AG04449 (cell line): ENCODE results near the gene CHEK2.

Experiments used
- CTCF ChIA-PET: fragments of 350-600 bp; formaldehyde crosslinking; extraction: SDS; loops from one replicate; lab custom pipeline; 2021; ENCODE audit warnings: antibody characterized with exemption; lab: Yijun Ruan, JAX
- POLR2A ChIA-PET: fragments of 400-600, 350-600 bp; formaldehyde crosslinking; extraction: SDS; loops from one replicate; lab custom pipeline; 2020; ENCODE audit warnings: antibody characterized with exemption, inconsistent platforms; lab: Yijun Ruan, JAX
- DNase-seq: peaks from one replicate; pipeline ENCODE4 v3.0.0-alpha.2; 2010; ENCODE audit warnings: low read depth, low spot score
- H3K4me3 ChIP-seq: 2 replicates; pipeline ENCODE4 v1.5.1; 2011; ENCODE audit warnings: low read depth, mild to moderate bottlenecking, control low read depth, low read length
- TF ChIP-seq, protein P1 (sequence below): IDR thresholded peaks from one replicate; pipeline ENCODE4 v1.5.1; 2011; ENCODE audit warnings: mild to moderate bottlenecking, moderate library complexity, low read length, control low read depth, inconsistent platforms; ENCODE audit not compliant: insufficient read depth; ENCODE audit errors: missing control alignments

The CHEK2 gene

DNA sequence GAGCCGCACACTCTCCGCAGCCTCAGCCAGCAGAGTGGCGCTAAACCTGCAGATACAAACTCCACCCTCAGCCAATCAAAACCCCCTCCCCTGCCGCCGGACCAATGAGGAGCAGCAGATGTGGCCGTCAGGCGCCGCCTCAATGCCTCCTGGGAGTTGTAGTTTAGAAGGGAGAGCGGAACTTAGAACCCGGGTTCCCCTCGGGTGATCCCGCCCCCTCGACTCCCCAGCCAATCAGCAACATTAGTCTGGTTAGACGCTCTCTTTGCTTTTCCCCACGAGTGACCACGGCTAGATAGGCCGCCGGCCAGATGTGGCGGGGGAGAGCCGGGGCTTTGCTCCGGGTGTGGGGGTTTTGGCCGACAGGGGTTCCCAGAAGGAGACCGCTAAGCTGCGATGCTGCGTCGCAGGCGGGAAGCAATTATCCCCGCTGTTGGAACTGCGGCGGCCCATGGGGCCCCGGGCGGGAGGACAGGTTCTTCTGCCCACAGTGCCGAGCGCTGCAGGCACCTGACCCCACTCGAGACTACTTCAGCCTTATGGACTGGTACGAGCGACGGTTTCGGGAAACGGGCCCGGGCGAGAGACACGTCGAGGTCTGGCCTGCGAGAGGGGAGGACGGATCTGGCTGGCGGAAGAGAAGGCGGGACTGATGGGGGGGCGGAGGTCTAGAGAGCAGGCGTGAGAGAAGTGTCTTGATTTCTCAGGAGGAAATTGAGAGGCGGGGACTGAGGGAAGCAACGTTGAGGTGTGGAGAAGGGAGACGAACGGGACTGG lies at the start of gene CHEK2, which contains the start of gene HSCB:
Gene CHEK2 (minus strand): TSS at position 36 of the 777 bp plus-strand sequence. CDS start 7,099 bp downstream, outside the sequence.
Gene HSCB (plus strand): TSS at position 255 of the 777 bp plus-strand sequence. CDS start 57 bp downstream, at position 312.
- CTCF ChIA-PET, result interaction anchor here (1.0 to 1.3 kb wide), 4 partner anchors 11 to 504 kb away, joined by 3 read pairs; no protein-coding TSS in a partner anchor
- H3K4me3 ChIP-seq, result peak within 1 kb of the TSS; percentile 93
- TF ChIP-seq, protein P1, sequence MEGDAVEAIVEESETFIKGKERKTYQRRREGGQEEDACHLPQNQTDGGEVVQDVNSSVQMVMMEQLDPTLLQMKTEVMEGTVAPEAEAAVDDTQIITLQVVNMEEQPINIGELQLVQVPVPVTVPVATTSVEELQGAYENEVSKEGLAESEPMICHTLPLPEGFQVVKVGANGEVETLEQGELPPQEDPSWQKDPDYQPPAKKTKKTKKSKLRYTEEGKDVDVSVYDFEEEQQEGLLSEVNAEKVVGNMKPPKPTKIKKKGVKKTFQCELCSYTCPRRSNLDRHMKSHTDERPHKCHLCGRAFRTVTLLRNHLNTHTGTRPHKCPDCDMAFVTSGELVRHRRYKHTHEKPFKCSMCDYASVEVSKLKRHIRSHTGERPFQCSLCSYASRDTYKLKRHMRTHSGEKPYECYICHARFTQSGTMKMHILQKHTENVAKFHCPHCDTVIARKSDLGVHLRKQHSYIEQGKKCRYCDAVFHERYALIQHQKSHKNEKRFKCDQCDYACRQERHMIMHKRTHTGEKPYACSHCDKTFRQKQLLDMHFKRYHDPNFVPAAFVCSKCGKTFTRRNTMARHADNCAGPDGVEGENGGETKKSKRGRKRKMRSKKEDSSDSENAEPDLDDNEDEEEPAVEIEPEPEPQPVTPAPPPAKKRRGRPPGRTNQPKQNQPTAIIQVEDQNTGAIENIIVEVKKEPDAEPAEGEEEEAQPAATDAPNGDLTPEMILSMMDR, result peak; percentile 13
- POLR2A ChIA-PET, result no interaction called here
- DNase-seq, result peak; percentile 87

DNA sequence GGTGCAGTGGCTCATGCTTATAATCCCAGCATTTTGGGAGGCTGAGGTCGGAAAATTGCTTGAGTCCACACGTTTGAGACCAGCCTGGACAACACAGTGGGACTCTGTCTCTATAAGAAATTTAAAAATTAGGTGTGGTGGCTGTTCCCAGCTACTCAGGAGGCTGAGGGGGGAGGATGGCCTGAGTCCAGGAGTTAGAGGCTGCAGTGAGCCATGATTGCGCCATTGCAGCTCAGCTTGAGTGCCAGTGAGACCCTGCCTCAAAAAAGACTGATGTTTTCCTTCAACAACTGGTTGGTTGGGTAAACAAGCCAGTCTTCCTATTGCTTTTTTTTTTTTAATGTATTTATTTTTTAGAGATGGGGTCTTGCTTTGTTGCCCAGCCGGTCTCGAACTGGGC lies 49.5 kb upstream of the CHEK2 start:
- H3K4me3 ChIP-seq, result no peak overlapping the region
- TF ChIP-seq, protein P1, result no peak
- POLR2A ChIA-PET, result interaction anchor here (0.6 to 1.8 kb wide), 4 partner anchors 9 to 191 kb away, joined by 3 to 7 read pairs (median 4); partner anchors contain the start of genes CCDC117, TTC28 and XBP1
- CTCF ChIA-PET, result interaction anchor here (1.5 to 1.9 kb wide), 3 partner anchors 8 to 191 kb away, joined by 3 to 7 read pairs (median 5); no protein-coding TSS in a partner anchor
- DNase-seq, result no peak

DNA sequence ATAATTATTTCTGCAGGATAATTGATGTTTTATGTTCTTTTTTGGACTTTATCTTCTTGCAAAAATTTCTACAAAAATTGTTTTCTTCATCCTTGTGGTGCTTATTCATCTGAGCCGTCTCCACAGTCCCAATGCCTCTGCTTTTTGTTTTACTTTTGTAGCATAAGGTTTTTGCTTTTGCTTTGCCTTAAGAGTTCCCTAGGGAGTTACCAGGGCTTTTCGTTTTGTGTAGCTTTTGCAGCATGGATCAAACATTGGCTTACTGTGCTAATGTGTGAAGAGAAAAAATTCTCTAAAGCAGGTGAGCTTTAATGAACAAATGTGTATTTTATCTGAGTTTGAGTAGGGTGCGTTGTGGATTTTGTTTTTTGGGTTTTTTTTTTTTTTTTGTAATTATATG lies 47.0 kb upstream of the CHEK2 start:
- CTCF ChIA-PET, result interaction anchor here (1.6 to 3.1 kb wide), 4 partner anchors 40 to 252 kb away, joined by 5 to 14 read pairs (median 8); no protein-coding TSS in a partner anchor
- no peak overlapping the region for H3K4me3 ChIP-seq
- TF ChIP-seq, protein P1, result no peak
- no peak for DNase-seq
- POLR2A ChIA-PET, result no interaction called here

DNA sequence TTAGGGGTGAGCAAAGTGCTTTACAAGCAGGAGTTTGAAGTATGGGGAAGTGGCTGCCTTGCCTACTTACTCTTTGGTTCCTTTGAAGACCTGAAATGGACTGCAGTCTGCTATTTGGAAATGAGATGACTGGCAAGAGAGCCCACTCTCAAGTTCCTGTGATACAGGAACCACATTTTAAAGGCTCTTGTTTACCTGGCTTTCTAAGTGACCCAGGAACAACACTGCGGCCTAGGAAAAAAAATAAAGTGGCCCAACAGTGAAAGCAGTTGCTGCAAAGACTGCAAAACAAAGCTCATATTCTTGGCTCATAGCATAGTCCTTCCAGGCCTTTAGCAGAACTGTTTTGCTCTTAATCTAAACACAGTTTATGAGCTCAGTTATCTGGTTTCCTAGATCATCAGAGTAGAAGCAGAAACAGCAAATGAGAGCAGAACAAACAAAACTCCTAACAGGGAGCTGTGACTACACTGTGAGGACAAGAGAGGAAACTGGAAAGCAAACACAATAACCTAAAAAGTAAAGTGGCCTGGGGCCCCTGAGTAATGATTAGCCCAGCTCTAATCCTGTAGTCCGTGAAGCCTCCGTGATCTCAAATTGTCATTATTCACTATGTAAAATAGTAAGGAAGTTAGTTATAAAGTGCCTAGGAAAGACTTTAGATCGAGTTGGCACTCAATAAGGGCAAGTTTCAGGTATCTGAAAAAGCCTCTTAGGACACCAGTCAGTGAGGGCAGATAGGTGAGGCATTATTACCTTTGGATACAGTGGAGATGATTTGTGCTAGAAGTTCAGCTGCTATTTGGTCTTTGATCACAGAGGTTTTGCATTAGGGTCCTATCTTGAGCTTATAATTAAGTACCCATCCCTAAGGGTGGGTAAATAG lies 42.4 kb upstream of the CHEK2 start:
- DNase-seq, result no peak
- ChIA-PET CTCF (interaction anchor here (3.1 to 3.8 kb wide), 2 partner anchors 11 to 184 kb away, joined by 9 to 15 read pairs; partner anchors contain the start of gene CCDC117), POLR2A (interaction anchor here (1.2 kb wide), 1 partner anchor 16 kb away, joined by 5 read pairs; the partner anchor contains the start of gene XBP1)
- TF ChIP-seq, protein P1, result no peak
- no peak overlapping the region for H3K4me3 ChIP-seq

DNA sequence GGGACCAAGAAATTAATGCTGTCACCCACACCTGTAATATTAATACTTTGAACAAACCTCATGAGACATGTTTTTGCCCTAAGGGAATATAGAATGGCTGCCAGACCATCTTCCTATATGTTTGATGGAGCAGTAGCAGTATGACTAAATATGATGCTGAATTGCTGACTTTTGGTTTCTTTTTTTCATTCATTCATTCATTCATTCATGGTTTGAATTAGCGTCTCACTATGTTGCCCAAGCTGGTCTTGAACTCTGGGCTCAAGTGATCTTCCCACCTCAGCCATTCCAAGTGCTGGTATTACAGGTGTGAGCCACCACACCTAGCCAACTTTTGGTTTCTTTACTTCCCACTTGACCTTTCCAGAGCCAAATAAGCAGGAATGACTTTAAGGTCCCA lies 38.7 kb upstream of the CHEK2 start:
- CTCF ChIA-PET, result interaction anchor here (1.2 to 1.4 kb wide), 4 partner anchors 18 to 180 kb away, joined by 3 to 8 read pairs (median 4); no protein-coding TSS in a partner anchor
- POLR2A ChIA-PET, result no interaction called here
- no peak overlapping the region for H3K4me3 ChIP-seq
- TF ChIP-seq, protein P1, result no peak
- DNase-seq, result no peak
